Upper lobe of right lung (tissue), 1 donor: ENCODE measurements around the gene FUT8. TPM values are rescaled to one million over a fixed set of nuclear protein-coding genes. Genes with fewer than 3 reads are reported as not detected.

Source experiments
- ATAC-seq: fragments of 200-7000 bp; cut with Tn5 transposase; one replicate; pipeline ENCODE4 v1.9.1; 2020; ENCODE audit warnings: mild to moderate bottlenecking, moderate library complexity
- DNase-seq: peaks from one replicate; pipeline ENCODE4 v3.0.0-alpha.2; 2020
- H3K27ac ChIP-seq: fragments of 200-600 bp; one replicate; pipeline ENCODE4 v1.8.0; 2022
- H3K27me3 ChIP-seq: fragments of 200-600 bp; one replicate; pipeline ENCODE4 v1.8.0; 2022; ENCODE audit warnings: mild to moderate bottlenecking
- H3K36me3 ChIP-seq: fragments of 200-600 bp; one replicate; pipeline ENCODE4 v1.8.0; 2022
- H3K4me1 ChIP-seq: fragments of 200-600 bp; one replicate; pipeline ENCODE4 v1.8.0; 2022
- H3K4me3 ChIP-seq: fragments of 200-600 bp; one replicate; pipeline ENCODE4 v1.8.0; 2022; ENCODE audit warnings: mild to moderate bottlenecking
- H3K9me3 ChIP-seq: fragments of 200-600 bp; one replicate; pipeline ENCODE4 v1.8.0; 2022
- CTCF ChIP-seq: fragments of 200-600 bp; IDR thresholded peaks from one replicate; pipeline ENCODE4 v1.8.0; 2022; ENCODE audit warnings: antibody characterized with exemption
- intact Hi-C: fragments of 100-400 bp; cut with DNase I; formaldehyde crosslinking; loops from one replicate; pipeline ENCODE4 v1.11.0; 2022
- total RNA-seq: library from RNA; stranded (reverse); fragmentation: NEBNext Ultra II Directional; extraction: Animal tissue kit (Norgen Biotek cat#: 25700); gene quantifications from one replicate; pipeline ENCODE4 v1.2.1, GENCODE V29; 2021
- donor health status: DM: no; HTN: yes; CAD: no; lungs with severe emphysema.

The FUT8 gene
- total RNA-seq, 1 donor from 2014 or later: 31.8 TPM

- ATAC-seq: no peak
- no peaks in the 10 kb centered on the region for H3K4me1 ChIP-seq
- no peak for DNase-seq
- H3K9me3 ChIP-seq: no peaks in the 10 kb centered on the region
- intact Hi-C loops: no loop called here
- H3K36me3 ChIP-seq: no peaks in the 10 kb centered on the region
- TF ChIP-seq CTCF: no peak
- H3K27ac ChIP-seq: no peak overlapping the region
- no peaks in the 10 kb centered on the region for H3K27me3 ChIP-seq
- no peak overlapping the region for H3K4me3 ChIP-seq
These were observed 192.0 kb downstream of the FUT8 start for GRCh38 chr14:65604535-65604934.

- DNase-seq (no peak), ATAC-seq (no peak)
- Histone ChIP-seq H3K4me1 (no peaks in the 10 kb centered on the region), H3K27ac (no peak overlapping the region), H3K4me3 (no peak overlapping the region), H3K36me3 (no peaks in the 10 kb centered on the region), H3K9me3 (no peaks in the 10 kb centered on the region), H3K27me3 (no peaks in the 10 kb centered on the region)
- TF ChIP-seq CTCF: peak; percentile 20
- intact Hi-C loops: no loop called here
These were observed 192.4 kb downstream of the FUT8 start for GRCh38 chr14:65604936-65605335.

- Histone ChIP-seq H3K9me3 (no peaks in the 10 kb centered on the region), H3K36me3 (no peaks in the 10 kb centered on the region), H3K4me1 (no peaks in the 10 kb centered on the region), H3K27ac (no peak overlapping the region), H3K27me3 (no peaks in the 10 kb centered on the region), H3K4me3 (no peak overlapping the region)
- no peak for TF ChIP-seq CTCF
- DNase-seq (no peak), ATAC-seq (no peak)
- intact Hi-C loops: no loop called here
These were observed 193.9 kb downstream of the FUT8 start for GRCh38 chr14:65606460-65606859.

- Histone ChIP-seq H3K4me1 (no peaks in the 10 kb centered on the region), H3K9me3 (no peaks in the 10 kb centered on the region), H3K27ac (no peak overlapping the region), H3K27me3 (no peaks in the 10 kb centered on the region), H3K36me3 (no peaks in the 10 kb centered on the region), H3K4me3 (no peak overlapping the region)
- ATAC-seq: no peak
- no peak for TF ChIP-seq CTCF
- DNase-seq: no peak
- intact Hi-C loops: no loop called here
These were observed 200.7 kb downstream of the FUT8 start for GRCh38 chr14:65613131-65613650.

- Histone ChIP-seq H3K36me3 (no peaks in the 10 kb centered on the region), H3K27ac (no peak overlapping the region), H3K9me3 (no peaks in the 10 kb centered on the region), H3K4me3 (no peak overlapping the region), H3K4me1 (no peaks in the 10 kb centered on the region), H3K27me3 (no peaks in the 10 kb centered on the region)
- no peak for DNase-seq
- intact Hi-C loops: no loop called here
- no peak for TF ChIP-seq CTCF
- no peak for ATAC-seq
These were observed 206.5 kb downstream of the FUT8 start for GRCh38 chr14:65618996-65619395.

GRCh38 chr14:65620195-65620594 is 207.7 kb downstream of the FUT8 start:
- intact Hi-C loops: no loop called here
- no peaks in the 10 kb centered on the region for H3K27me3 ChIP-seq
- no peaks in the 10 kb centered on the region for H3K36me3 ChIP-seq
- ATAC-seq: no peak
- no peaks in the 10 kb centered on the region for H3K4me1 ChIP-seq
- H3K27ac ChIP-seq: no peak overlapping the region
- no peak overlapping the region for H3K4me3 ChIP-seq
- TF ChIP-seq CTCF: no peak
- no peaks in the 10 kb centered on the region for H3K9me3 ChIP-seq
- DNase-seq: no peak
